ENCODE measurements around the gene FASTK. TPM values are rescaled to one million over a fixed set of nuclear protein-coding genes. Genes with fewer than 3 reads are reported as not detected.

Gene FASTK
- total RNA-seq, 1 experiment from 2014 or later, result 95.0 TPM

DNA sequence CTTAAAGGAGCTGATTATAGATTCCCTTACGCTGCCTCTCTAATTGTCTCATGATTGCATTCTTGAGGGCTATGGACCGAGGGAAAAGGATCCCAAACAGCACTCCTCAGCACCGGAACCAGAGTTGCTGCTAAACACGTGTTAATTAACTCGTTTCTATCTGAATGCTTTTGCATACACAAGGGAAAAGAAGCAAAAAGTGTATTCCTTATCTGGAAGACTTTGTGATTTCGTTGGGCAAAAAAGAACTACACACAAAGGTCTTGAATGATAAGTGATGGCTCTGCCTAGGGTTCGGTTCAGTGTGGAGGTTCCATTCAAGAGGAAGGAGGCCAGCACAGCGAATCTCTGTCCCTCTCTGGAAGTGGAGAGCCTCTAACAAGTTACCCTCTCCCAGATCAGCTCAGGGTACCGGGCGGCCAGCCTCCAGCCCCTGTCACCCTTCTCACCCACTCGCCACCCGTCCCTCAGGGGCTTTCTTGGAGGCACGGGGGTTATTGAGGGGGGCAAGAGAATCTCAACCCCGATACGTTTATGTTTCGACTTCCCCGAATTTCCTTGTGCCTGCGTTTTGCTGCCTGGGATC lies 21.7 kb downstream of the FASTK start:
- in situ Hi-C loops (cut with HindIII; ENCODE audit: low pct_unique_long_range_greater_than_20kb, low sequenced_read_pairs), result no loop called here
- intact Hi-C loops (cut with micrococcal nuclease; ENCODE audit: unreplicated experiment), result no loop called here
- ATAC-seq (no peak), DNase-seq (ENCODE audit: low read depth, low spot score) (no peak)
- ChIA-PET CTCF (no interaction called here), POLR2A (no interaction called here)
- no peak for TF ChIP-seq SIN3A (IDR thresholded peaks at IDR 0.05; ENCODE audit: borderline replicate concordance, insufficient read depth, low read depth, low read length)
- TF ChIP-seq POLR2AphosphoS5 (IDR thresholded peaks at IDR 0.05; ENCODE audit: low read depth, low read length), result peak; percentile 5; the same call in 1 of the 2 replicates
- no TSS peak for BruUV-seq (replicated peaks)
- peaks cover 2% of the 10 kb centered on the region; the same call in 1 of the 2 replicates for H3K36me3 ChIP-seq (ENCODE audit: control insufficient read depth, insufficient read depth, low read length)
- H3K4me1 ChIP-seq (ENCODE audit: control insufficient read depth, insufficient read depth, low read length), result peaks cover 38% of the 10 kb centered on the region
- H3K27me3 ChIP-seq (ENCODE audit: control insufficient read depth, insufficient read depth, low read length), result no peaks in the 10 kb centered on the region
- peak overlapping the region; percentile 83 to 94 for H3K4me3 ChIP-seq (ENCODE audit: low read depth in 2 of 2, low read length in 2 of 2)
- no peaks in the 10 kb centered on the region for H3K9me3 ChIP-seq (ENCODE audit: control insufficient read depth, insufficient read depth, low read depth, low read length)
- H3K27ac ChIP-seq (ENCODE audit: low read length), result peak overlapping the region; percentile 99

DNA sequence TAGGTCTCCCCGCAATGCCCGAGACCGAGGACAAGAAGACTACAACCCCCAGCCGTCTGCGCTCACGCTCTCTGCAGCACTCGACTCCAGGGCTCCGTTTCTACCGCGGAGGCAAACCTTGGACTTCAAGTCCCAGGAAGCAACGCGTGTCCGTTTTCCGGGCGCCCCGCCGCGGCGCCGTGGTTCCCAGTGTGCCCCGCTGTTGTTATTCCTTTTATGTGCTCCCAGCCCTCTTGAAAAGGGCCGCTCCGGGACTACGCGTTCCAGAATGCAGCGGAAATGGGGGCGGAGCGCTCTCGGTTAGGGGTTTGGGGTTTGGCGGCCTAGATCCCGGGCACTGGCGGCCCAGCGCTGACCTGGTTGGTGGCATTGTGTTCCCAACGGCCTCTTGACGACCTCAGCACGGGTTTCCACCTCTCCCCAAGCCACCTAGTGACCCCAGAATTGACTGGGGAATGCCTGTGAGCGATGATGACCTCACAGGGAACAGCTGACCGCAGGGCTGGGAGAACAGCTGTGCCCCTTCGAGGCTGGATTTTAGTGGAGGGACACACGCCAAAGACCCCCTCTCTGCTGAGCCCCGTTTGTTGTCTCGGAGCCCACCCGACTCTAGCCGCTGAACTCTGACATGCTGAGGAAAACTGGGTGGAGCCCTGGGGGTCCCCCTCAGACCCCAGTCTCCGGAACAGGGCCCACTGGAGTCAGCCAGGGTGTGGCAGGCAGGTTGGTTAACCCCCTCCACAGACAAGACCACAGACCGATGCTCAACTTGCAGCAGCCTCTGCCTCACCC lies 22.4 kb downstream of the FASTK start:
- Histone ChIP-seq H3K27me3 (ENCODE audit: control insufficient read depth, insufficient read depth, low read length) (no peaks in the 10 kb centered on the region), H3K36me3 (ENCODE audit: control insufficient read depth, insufficient read depth, low read length) (peaks cover 2% of the 10 kb centered on the region; the same call in 1 of the 2 replicates), H3K27ac (ENCODE audit: low read length) (peak overlapping the region; percentile 99), H3K9me3 (ENCODE audit: control insufficient read depth, insufficient read depth, low read depth, low read length) (no peaks in the 10 kb centered on the region), H3K4me1 (ENCODE audit: control insufficient read depth, insufficient read depth, low read length) (peaks cover 38% of the 10 kb centered on the region), H3K4me3 (ENCODE audit: low read depth in 2 of 2, low read length in 2 of 2) (peak overlapping the region; percentile 83 to 94)
- in situ Hi-C loops (cut with HindIII; ENCODE audit: low pct_unique_long_range_greater_than_20kb, low sequenced_read_pairs) (no loop called here), intact Hi-C loops (cut with micrococcal nuclease; ENCODE audit: unreplicated experiment) (no loop called here)
- no TSS peak for BruUV-seq (replicated peaks)
- CTCF ChIA-PET, result no interaction called here
- POLR2A ChIA-PET, result no interaction called here
- ATAC-seq (peak; percentile 85), DNase-seq (ENCODE audit: low read depth, low spot score) (peak; percentile 99)
- TF ChIP-seq SIN3A (IDR thresholded peaks at IDR 0.05; ENCODE audit: borderline replicate concordance, insufficient read depth, low read depth, low read length) (no peak), CTCF (IDR thresholded peaks at IDR 0.05) (no peak), TCF7L2 (IDR thresholded peaks at IDR 0.05; ENCODE audit: low read depth, low read length) (peak; percentile 100), POLR2AphosphoS5 (IDR thresholded peaks at IDR 0.05; ENCODE audit: low read depth, low read length) (peak; percentile 39; the same call in 1 of the 2 replicates)
- TF ChIP-seq, protein P1, sequence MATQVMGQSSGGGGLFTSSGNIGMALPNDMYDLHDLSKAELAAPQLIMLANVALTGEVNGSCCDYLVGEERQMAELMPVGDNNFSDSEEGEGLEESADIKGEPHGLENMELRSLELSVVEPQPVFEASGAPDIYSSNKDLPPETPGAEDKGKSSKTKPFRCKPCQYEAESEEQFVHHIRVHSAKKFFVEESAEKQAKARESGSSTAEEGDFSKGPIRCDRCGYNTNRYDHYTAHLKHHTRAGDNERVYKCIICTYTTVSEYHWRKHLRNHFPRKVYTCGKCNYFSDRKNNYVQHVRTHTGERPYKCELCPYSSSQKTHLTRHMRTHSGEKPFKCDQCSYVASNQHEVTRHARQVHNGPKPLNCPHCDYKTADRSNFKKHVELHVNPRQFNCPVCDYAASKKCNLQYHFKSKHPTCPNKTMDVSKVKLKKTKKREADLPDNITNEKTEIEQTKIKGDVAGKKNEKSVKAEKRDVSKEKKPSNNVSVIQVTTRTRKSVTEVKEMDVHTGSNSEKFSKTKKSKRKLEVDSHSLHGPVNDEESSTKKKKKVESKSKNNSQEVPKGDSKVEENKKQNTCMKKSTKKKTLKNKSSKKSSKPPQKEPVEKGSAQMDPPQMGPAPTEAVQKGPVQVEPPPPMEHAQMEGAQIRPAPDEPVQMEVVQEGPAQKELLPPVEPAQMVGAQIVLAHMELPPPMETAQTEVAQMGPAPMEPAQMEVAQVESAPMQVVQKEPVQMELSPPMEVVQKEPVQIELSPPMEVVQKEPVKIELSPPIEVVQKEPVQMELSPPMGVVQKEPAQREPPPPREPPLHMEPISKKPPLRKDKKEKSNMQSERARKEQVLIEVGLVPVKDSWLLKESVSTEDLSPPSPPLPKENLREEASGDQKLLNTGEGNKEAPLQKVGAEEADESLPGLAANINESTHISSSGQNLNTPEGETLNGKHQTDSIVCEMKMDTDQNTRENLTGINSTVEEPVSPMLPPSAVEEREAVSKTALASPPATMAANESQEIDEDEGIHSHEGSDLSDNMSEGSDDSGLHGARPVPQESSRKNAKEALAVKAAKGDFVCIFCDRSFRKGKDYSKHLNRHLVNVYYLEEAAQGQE (IDR thresholded peaks at IDR 0.05; ENCODE audit: insufficient read depth in 1 of 2, low read depth in 2 of 2, low read length in 1 of 2), result no peak
